Measurements from ENCODE around the gene ATP5F1D.

The ATP5F1D gene

GRCh38 chr19:1259206-1259875 is 17.8 kb downstream of the ATP5F1D start:
- DNase-seq (ENCODE audit: low read depth), result peak; percentile 62

GRCh38 chr19:1259876-1260748 is 18.6 kb downstream of the ATP5F1D start:
- no peak for DNase-seq (ENCODE audit: low read depth)

- DNase-seq (ENCODE audit: low read depth), result peak; percentile 95
Observed at GRCh38 chr19:1260749-1261537, 19.4 kb downstream of the ATP5F1D start.

DNA sequence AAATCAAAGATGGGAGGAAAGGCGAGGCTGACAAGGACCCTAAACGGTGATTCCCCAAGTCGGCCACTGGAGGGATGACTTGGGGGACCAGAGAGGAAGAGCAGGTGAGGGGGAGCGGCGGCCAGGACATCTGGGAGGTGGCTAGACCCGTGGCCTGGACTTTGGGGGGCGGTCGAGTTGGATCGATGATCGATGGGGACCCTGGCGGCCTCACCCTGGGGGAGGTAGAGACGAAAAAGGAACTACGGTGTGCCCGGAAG is 19.9 kb downstream of the ATP5F1D start:
- no peak for DNase-seq (ENCODE audit: low read depth)

DNA sequence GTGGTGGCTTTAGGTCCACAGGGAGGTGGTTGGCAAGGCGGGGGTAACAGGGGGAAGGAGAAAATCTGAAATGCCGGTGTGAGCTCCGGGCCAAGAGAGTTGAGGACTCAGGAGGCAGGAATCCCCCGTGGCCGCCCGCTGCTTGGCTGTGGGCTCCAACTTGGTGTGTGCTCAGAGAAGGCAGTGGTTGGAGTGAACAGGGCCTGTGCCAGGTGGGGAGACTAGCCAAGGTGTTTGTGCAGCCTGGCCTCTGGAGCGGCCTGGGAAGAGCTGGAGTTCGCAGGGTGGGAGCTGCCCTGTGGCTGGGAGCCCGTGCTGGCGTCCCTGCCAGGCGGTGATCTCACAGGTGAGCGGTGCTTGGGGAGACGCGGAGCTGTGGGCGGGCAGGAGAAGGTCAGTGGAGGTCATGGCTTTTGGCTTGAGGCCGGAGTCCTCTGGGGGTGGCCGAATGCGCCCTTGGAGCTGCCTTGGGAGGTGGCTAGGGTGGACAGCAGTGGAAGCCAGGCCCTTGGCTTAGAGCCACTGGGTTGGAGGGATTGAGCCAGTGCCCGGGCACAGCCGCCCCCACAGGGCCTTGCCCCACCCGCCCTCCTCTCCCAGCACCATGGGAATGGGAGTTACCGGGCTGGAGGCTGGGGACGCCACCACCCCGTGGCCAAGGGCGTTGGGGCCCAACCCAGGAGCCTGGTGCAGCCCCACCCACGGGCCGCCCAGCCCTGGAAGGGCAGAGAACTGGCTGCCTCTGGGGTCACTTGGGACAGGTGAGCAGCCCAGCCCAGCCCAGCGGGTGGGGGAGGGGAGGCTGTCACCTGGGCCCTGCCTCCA is 20.5 kb downstream of the ATP5F1D start:
- DNase-seq (ENCODE audit: low read depth), result peak; percentile 49

DNA sequence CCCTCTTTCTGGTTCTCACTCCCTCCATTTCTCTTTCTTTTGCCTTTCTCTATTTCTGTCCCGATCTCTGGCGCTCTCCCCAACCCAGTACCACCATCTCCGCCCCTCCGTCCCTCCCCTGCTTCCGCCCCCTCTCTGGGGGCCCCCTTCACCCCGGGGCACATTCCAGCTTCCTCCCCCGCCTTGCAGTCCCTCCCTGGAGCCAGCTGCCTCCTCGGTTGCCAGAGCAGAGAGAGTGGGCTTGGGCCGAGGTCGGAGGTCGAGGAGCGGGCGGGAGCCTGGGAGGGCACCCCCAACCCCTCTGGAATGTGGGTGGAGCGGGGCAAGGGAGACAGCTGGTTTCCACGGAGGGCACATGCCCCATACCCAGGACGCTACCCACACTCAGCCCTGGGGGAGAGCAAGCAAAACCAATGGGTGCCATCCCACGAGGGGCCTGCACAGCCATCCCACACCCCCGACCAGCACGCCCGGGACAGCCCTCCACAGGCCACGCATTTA is 21.1 kb downstream of the ATP5F1D start:
- DNase-seq (ENCODE audit: low read depth), result no peak

GRCh38 chr19:1263188-1263587 is 21.6 kb downstream of the ATP5F1D start:
- no peak for DNase-seq (ENCODE audit: low read depth)

GRCh38 chr19:1264801-1265614 is 23.5 kb downstream of the ATP5F1D start:
- DNase-seq (ENCODE audit: low read depth), result no peak

DNA sequence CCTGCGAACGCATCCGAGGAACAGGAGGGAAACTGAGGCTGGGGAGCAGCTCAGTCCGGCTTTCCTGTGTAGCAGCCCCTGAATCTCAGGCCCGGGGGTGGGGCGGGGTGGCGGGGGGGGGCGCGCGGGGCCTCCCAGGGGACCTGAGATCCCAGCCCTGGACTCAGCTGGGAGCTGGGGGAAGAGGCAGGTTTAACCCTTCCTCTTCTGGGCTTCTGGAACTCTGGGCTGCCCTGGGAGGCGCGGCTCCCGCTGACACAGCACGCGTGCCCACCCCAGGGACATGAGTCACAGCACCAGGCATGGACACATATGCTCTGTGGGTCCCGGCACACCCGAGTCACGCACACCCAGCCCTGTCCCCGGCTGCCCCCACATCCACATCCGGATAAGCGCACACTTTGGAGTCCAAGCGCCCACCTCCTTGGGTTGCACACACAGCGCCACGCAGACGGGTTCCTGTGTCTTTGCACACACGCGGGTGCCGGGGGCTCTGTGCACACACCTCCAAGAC is 24.1 kb downstream of the ATP5F1D start:
- DNase-seq (ENCODE audit: low read depth), result peak; percentile 30

- DNase-seq (ENCODE audit: low read depth), result peak; percentile 79
Observed at GRCh38 chr19:1266129-1266915, 24.8 kb downstream of the ATP5F1D start.

- peak; percentile 36 for DNase-seq (ENCODE audit: low read depth)
Observed at GRCh38 chr19:1266916-1267476, 25.4 kb downstream of the ATP5F1D start.

DNA sequence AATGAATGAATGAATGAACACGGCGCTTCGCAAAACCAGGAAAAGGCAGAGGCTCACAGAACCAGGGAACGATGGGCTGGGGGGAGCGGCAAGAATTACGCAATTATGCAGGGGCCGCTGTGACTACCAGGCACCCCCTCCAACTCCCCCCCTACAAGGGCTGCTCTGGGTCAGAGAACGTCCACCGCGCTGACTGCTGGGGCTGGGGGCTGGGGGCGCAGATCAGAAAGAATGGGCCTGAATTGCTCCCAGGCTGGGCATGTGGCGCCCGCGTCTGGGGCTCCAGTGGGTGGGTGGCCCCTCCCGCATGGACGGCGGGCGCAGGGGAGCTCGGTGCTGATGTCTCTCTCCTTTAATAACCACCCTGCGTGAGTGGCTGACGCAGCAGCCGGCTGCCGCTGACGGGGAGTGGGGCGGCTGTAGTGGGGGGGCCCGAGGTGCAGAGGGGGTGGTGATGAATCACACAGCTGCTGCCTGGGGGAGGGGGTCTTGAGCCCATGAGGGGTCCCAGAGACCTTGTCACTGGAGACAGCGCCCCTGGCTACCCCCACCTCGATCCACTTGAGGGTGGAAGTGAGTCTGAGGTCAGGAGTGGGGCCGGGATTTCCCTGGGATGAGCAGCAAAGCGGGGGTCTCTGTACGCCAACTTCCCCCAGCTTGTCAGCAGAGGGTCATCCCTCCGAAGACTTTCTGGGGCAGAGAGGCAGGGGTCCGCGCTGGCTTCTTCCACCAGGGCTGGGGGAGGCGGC is 26.1 kb downstream of the ATP5F1D start:
- DNase-seq (ENCODE audit: low read depth), result peak; percentile 37

GRCh38 chr19:1268226-1269064 is 26.9 kb downstream of the ATP5F1D start:
- no peak for DNase-seq (ENCODE audit: low read depth)

DNA sequence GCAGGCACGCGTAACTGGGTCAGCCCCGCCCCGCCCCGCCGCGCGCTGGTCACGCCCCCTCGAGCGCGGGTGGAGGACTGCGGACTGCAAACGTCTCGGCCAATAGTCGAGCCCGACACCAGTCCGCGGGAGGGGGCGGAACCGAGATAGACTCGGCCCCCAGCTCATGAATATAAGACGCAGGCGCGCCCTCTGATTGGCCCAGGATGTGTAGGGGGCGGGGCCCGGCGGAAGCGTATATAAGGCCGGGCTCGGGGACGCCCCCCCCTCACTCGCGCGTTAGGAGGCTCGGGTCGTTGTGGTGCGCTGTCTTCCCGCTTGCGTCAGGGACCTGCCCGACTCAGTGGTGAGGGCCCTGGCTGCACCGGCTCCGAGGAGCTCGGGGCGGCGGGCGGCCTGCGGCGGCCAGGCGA is 27.5 kb downstream of the ATP5F1D start, which contains the start of gene CIRBP:
TSS of gene CIRBP (plus strand) at position 268 of the 413 bp plus-strand sequence. CDS start 1,602 bp downstream, outside the sequence.
- peak; percentile 100 for DNase-seq (ENCODE audit: low read depth)

- peak; percentile 74 for DNase-seq (ENCODE audit: low read depth)
Observed at GRCh38 chr19:1269478-1270212, 28.1 kb downstream of the ATP5F1D start.

GRCh38 chr19:1270213-1270853 is 28.8 kb downstream of the ATP5F1D start:
- no peak for DNase-seq (ENCODE audit: low read depth)

All from T-helper 22 cell (primary cell).